H1 (cell line): ENCODE data around the gene PDE2A. TPM values are rescaled to one million over a fixed set of nuclear protein-coding genes. Genes with fewer than 3 reads are reported as not detected.

Source experiments
- HDAC2 ChIP-seq, 2 experiments: fragments of 300-600 bp in 1 of 2; sonication (generic) in 1 of 2; IDR thresholded peaks; 2 replicates each; pipeline ENCODE4 v1.6.1; 2011 to 2012; ENCODE audit warnings: low read depth in 2 of 2, low read length in 2 of 2, mild to moderate bottlenecking in 2 of 2, moderate library complexity in 2 of 2, borderline replicate concordance in 1 of 2, inconsistent platforms in 1 of 2
- KDM5A ChIP-seq: fragments of 200-600 bp; IDR thresholded peaks from 2 replicates; pipeline ENCODE4 v1.7.1; 2012; ENCODE audit warnings: mild to moderate bottlenecking, low read length, inconsistent platforms, mixed read lengths
- MAX ChIP-seq: IDR thresholded peaks from 2 replicates; pipeline ENCODE4 v1.6.1; 2012; ENCODE audit warnings: inconsistent platforms
- POU5F1 ChIP-seq: IDR thresholded peaks from 2 replicates; pipeline ENCODE4 v1.6.1; 2011; ENCODE audit warnings: low read depth, mild to moderate bottlenecking, low read length, moderate library complexity
- RNF2 ChIP-seq: fragments of 200-900, 300-1000 bp; sonication (generic); IDR thresholded peaks from 2 replicates; pipeline ENCODE4 v1.7.1; 2016; ENCODE audit warnings: borderline replicate concordance, low read depth, mild to moderate bottlenecking, antibody characterized with exemption, low read length; ENCODE audit not compliant: poor library complexity, severe bottlenecking; ENCODE audit errors: missing control alignments
- SUZ12 ChIP-seq: fragments of 200-600 bp; sonication (generic); IDR thresholded peaks from 2 replicates; pipeline ENCODE4 v1.6.1; 2012; ENCODE audit warnings: mild to moderate bottlenecking, inconsistent platforms, low read length, moderate library complexity, mixed read lengths
- polyA plus RNA-seq, 7 experiments: library from polyadenylated mRNA; depleted of rRNA in 3 of 7; stranded (reverse) in 5 of 7; unstranded in 2 of 7; fragments of >200 nt in 5 of 7; fragments of 200-250 nt in 2 of 7; gene quantifications; 1 replicate in 5 of 7; 2 replicates in 1 of 7; 4 replicates in 1 of 7; pipeline versions ENCODE4 v1.2.1 to v1.2.3, GENCODE V29; 2011 to 2013; ENCODE audit warnings: missing spikeins in 2 of 7, mixed read lengths in 2 of 7
- total RNA-seq: library from RNA; stranded (reverse); fragmentation: NEBNext Ultra II Directional; extraction: Animal tissue kit (Norgen Biotek cat#: 25700); gene quantifications from 2 replicates; pipeline ENCODE4 v1.2.1, GENCODE V29; 2021

Gene PDE2A
- total and polyA plus RNA-seq, 2 of the 8 experiments (the other 6 are each of a cell fraction or from before 2014, with no cell fraction given) = 3.4 to 7.1 TPM

- TF ChIP-seq RNF2 (no peak), POU5F1 (no peak), KDM5A (no peak), SUZ12 (no peak), MAX (no peak), HDAC2 (IDR thresholded peaks at IDR 0.05; ENCODE audit: borderline replicate concordance in 1 of 2, low read depth in 2 of 2, low read length in 2 of 2) (no peak)
Observed at GRCh38 chr11:72624496-72625201, 49.6 kb downstream of the PDE2A start (continued).
